Measurements from ENCODE around the gene PXMP4. TPM values are rescaled to one million over a fixed set of nuclear protein-coding genes. Genes with fewer than 3 reads are reported as not detected.

The PXMP4 gene
- total and polyA plus RNA-seq, 2 of the 4 experiments (the other 2 are of a cell fraction) = 3.6 to 7.1 TPM

DNA sequence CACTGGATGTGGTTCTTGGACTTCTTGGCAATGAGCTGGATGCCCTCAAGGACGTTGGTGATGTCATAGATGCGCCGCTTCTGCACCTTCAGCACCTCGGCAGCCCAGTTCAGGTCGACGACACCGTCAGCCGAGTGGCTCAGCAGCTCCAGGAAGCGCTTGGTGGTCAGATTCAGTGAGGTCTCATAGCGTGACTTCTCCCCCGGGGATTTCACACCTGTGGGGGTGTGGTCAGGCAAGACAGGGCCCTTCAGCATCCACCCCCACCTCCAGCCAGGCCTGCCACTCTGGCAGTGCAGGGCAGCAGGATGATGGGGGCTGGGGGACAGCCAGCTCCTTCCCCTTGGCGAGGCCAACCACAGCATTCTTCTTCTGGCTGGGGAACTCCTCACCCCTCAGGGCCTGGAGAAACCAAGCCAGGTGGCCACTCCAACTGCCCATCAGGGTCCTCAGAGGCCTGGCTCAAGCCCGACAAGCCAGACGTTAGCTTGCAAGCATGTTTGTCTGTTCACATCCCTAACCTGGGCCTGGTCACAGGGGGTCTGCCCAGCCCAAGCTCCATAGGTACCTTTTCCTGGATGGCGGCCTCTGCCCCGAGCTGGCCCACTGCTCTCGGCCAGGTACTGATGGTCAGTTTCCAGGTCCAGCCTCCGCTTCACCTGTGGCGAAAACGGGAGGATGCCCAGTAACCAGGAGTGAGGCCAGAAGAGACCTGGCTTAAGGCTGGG, 40.2 kb downstream of the PXMP4 start:
- no peak overlapping the region for H3K18ac ChIP-seq (ENCODE audit: low read depth, low read length)
- intact Hi-C loops (cut with micrococcal nuclease) = no loop called here
- ChIA-PET CTCF (interaction anchor here (0.6 kb wide), 1 partner anchor 13 kb away, joined by 6 read pairs; the partner anchor contains the start of gene ACTL10), POLR2A (ENCODE audit: unreplicated experiment) (no interaction called here)
- no peak overlapping the region for H2BK5ac ChIP-seq (ENCODE audit: low read depth, low read length, poor library complexity, severe bottlenecking)
- no peak for TF ChIP-seq USF2 (IDR thresholded peaks at IDR 0.05; ENCODE audit: low read depth, low read length)
- no peak for TF ChIP-seq RCOR1 (IDR thresholded peaks at IDR 0.05; ENCODE audit: insufficient replicate concordance, low read length)
- no peak for TF ChIP-seq BHLHE40 (IDR thresholded peaks at IDR 0.05; ENCODE audit: low read depth, low read length)
- no peak for TF ChIP-seq MXI1 (IDR thresholded peaks at IDR 0.05; ENCODE audit: borderline replicate concordance, low read depth, low read length)
- no peak for TF ChIP-seq SMC3 (IDR thresholded peaks at IDR 0.05; ENCODE audit: low read depth, low read length)
- no peak for TF ChIP-seq POLR2A (IDR thresholded peaks at IDR 0.05; ENCODE audit: low read depth, low read length)
- TF ChIP-seq MAFK (IDR thresholded peaks at IDR 0.05; ENCODE audit: low read depth, low read length) = no peak
- TF ChIP-seq CEBPB (IDR thresholded peaks at IDR 0.05; ENCODE audit: low read depth, low read length) = no peak
- no peak for TF ChIP-seq RFX5 (IDR thresholded peaks at IDR 0.05; ENCODE audit: low read depth, low read length)
- H3K27ac ChIP-seq (ENCODE audit: insufficient read depth, low read length) = no peak overlapping the region
- no peak overlapping the region for H2AK5ac ChIP-seq (ENCODE audit: low read depth, low read length)
- no peak overlapping the region for H2AFZ ChIP-seq (replicated peaks; ENCODE audit: low read length, poor library complexity)
- H3K36me3 ChIP-seq (ENCODE audit: control insufficient read depth, insufficient read depth, low read length) = no peaks in the 10 kb centered on the region; the same call in 1 of the 2 replicates
- H4K91ac ChIP-seq (ENCODE audit: insufficient read depth, low read depth, low read length) = no peak overlapping the region
- H3K9me1 ChIP-seq (ENCODE audit: insufficient read depth, low read length) = peaks cover 23% of the 10 kb centered on the region
- H2BK120ac ChIP-seq (ENCODE audit: low read depth, low read length) = no peak overlapping the region
- H3K56ac ChIP-seq (ENCODE audit: extremely low read depth, insufficient read depth, low read length) = no peak overlapping the region
- H4K20me1 ChIP-seq (ENCODE audit: insufficient read depth, low read length) = peaks cover 24% of the 10 kb centered on the region
- H4K8ac ChIP-seq (ENCODE audit: low read depth in 2 of 2, low read length in 2 of 2) = no peak overlapping the region
- no peak overlapping the region for H3K4me2 ChIP-seq (ENCODE audit: low read depth, low read length)
- no peak overlapping the region for H2BK20ac ChIP-seq (ENCODE audit: low read depth, low read length)
- H3K4ac ChIP-seq (ENCODE audit: low read depth, low read length) = no peak overlapping the region
- no peak overlapping the region for H3K9ac ChIP-seq (ENCODE audit: low read depth, low read length)
- peaks cover 10% of the 10 kb centered on the region for H3K4me1 ChIP-seq (ENCODE audit: control insufficient read depth, insufficient read depth, low read length)
- dilution Hi-C loops (cut with HindIII; ENCODE audit: low sequenced_read_pairs, unreplicated experiment) = no loop called here
- no peak overlapping the region for H2BK15ac ChIP-seq (ENCODE audit: low read depth, low read length)
- no peaks in the 10 kb centered on the region for H3K27me3 ChIP-seq (ENCODE audit: control insufficient read depth, insufficient read depth, low read length)
- no peaks in the 10 kb centered on the region for H3K9me3 ChIP-seq (ENCODE audit: control insufficient read depth, insufficient read depth, low read length)
- no peak overlapping the region for H4K5ac ChIP-seq (ENCODE audit: low read depth, low read length)
- peaks cover 7 to 55% of the 10 kb centered on the region in 2 experiments; a peak in 2 of 4 replicates for H3K79me1 ChIP-seq (ENCODE audit: low read depth in 1 of 2, low read length in 2 of 2)
- no peak overlapping the region for H3K23ac ChIP-seq (ENCODE audit: low read depth, low read length)
- DNase-seq = no peak
- no peak overlapping the region for H3K4me3 ChIP-seq (ENCODE audit: insufficient read depth, low read depth, low read length)
- in situ Hi-C loops (cut with MboI; ENCODE audit: low sequenced_read_pairs) = no loop called here
- 89% methylated on average over 4 of the region's 20 CpGs; no CpG with 5 or more reads in 1 of the 2 experiments for WGBS, 2 experiments (ENCODE audit: extremely low coverage in 2 of 2, insufficient read length in 1 of 2)
- no TSS peak for BruUV-seq (replicated peaks)
- peak overlapping the region; percentile 74 for H2AK9ac ChIP-seq (replicated peaks; ENCODE audit: low read depth, low read length, poor library complexity)
- ATAC-seq (ENCODE audit: low read depth) = no peak
- no peak overlapping the region for H3K14ac ChIP-seq (replicated peaks; ENCODE audit: low read depth, low read length)
